Measurements from ENCODE around the gene PSG1.
"Not testable (repeated sequence)": the region's sequence is repeated elsewhere in the genome, so short reads cannot be mapped to it uniquely, and the experiment has no call there.

PSG1 gene

GRCh38 chr19:42882010-42882409 is 2.5 kb upstream of the PSG1 start:
- not testable (repeated sequence) for DNase-seq (ENCODE audit: extremely low read depth in 1 of 2, low read depth in 1 of 2)

DNA sequence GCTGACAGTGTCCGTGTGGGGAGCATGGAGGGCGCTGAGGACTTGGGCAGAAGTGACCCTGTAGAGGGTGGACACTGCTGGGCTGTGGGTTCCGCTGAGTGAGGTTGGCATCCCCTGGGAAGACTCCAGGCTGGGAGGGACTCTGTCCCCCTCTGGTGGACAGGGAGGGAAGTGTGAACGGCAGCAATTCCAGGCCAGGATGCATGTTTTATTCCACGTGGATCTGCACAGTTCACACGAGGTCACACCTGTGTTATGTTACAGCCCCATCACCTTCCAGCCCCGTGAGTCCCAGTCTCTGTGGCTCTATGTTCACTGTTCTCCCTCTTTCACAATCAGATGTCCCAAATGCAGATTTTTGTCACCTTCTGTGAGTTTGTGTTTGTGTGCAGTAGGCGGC is 1.8 kb upstream of the PSG1 start:
- not testable (repeated sequence) for DNase-seq (ENCODE audit: extremely low read depth in 1 of 2, low read depth in 1 of 2)

GRCh38 chr19:42880621-42881020 is 1.1 kb upstream of the PSG1 start:
- not testable (repeated sequence) for DNase-seq (ENCODE audit: extremely low read depth in 1 of 2, low read depth in 1 of 2)

DNA sequence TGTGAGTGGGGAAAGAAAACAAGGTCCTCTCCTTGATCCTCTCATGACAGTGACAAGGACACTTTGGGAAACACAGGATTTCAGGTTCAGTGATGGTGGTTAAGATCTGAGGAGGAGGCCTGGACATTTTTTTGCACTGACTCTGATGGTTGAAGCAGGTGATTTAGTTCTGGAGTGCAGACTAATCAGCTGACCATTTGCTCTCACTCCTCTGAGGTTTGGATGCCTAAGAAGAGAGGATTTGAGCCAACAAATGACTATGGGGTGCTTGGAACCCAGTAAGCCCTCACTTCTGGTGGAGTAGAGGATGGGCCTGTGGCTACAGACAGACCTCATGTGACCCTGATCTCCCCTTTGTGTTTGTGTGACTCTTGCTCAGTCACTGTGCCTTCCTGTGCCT is 2.9 kb downstream of the PSG1 start:
- not testable (repeated sequence) for DNase-seq (ENCODE audit: extremely low read depth in 1 of 2, low read depth in 1 of 2)

DNA sequence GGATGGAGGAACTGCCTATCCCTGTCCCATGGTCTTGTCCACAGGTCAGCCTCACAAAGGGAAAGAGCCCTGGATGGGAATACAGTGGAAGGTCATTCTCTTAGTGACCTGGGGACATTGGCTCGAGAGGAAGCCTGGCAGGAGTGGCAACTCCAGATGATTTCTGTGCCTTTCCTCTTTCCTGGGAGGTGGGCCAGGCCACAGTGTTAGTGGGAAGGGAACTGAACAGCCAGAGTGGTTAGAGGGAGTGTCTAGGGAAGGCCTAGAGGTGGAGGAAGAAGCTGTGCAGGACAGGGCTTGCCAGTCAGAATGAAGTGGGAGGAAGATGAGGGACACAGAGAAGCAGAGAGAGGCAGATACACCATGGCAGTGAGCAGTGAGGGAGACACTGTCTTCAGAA is 3.6 kb downstream of the PSG1 start:
- DNase-seq (ENCODE audit: extremely low read depth in 1 of 2, low read depth in 1 of 2), result not testable (repeated sequence)

GRCh38 chr19:42874901-42875813 is 4.4 kb downstream of the PSG1 start:
- DNase-seq (ENCODE audit: extremely low read depth in 1 of 2, low read depth in 1 of 2), result not testable (repeated sequence)

DNA sequence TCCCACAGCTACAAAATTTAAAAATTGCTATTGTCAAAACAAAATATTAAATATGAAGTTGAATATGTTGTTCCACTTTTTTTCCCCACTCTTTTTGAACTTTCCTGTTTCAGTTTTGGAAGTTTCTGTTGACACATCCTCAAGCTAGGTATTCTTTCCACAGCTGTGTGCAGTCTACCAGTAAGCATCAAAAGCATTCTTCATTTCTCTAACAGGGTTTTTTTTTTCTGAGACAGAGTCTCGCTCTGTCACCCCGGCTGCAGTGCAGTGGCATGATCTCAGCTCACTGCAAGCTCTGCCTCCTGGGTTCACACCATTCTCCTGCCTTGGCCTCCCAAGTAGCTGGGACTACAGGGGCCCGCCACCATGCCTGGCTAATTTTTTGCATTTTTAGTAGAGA is 5.4 kb downstream of the PSG1 start:
- not testable (repeated sequence) for DNase-seq (ENCODE audit: extremely low read depth in 1 of 2, low read depth in 1 of 2)

DNA sequence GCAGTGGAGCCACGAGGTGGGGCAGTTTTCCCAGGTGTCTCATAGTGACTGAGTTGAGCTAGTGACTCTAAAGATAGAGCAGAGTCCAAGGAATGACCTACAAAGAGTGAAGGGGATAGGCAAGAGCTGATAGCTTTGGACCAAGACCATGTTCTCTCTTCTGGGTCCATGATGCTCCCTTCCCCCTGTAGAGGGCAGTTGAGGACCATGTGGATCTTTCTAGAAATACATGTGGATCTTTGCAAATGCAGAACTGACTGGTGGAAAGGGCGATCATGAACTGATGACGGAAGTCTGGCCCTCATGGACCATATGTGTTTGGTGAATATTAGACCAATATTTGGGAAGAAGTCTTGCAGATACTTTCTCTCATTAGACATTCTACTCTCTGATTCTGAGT is 6.9 kb downstream of the PSG1 start:
- no peak for DNase-seq (ENCODE audit: extremely low read depth in 1 of 2, low read depth in 1 of 2)

- DNase-seq (ENCODE audit: extremely low read depth in 1 of 2, low read depth in 1 of 2), result no peak
Observed at GRCh38 chr19:42857544-42857867, 22.0 kb downstream of the PSG1 start.

DNA sequence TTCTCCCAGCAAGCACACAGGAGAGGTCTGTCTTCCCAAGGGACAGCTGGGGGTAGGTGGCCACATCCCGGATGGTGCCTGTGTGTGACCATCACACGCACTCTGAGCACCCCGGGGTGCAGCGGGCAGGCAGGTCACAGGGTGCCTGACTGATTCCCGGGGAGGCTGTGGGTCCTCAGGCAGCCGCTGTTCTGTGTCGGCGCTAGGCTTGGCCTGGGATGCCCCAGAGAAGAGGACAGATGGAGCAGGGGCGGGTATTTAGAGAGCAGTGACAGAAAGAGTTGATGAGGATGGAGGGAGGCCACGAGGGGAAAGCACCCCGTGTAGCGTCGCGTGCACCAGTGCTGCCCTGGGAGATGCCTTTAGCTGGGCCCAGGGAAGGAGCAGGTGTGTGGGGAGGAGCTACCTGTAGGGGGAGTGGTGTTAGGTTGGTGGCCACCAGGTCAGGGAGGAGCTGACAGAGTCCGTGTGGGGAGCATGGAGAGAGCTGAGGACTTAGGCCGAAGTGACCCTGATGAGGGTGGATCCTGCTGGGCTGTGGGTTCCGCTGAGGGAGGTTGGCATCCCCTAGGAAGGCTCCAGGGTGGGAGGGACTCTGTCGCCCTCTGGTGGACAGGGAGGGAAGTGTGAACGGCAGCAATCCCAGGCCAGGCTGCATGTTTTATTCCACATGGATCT is 22.5 kb downstream of the PSG1 start:
- not testable (repeated sequence) for DNase-seq (ENCODE audit: extremely low read depth in 1 of 2, low read depth in 1 of 2)

DNA sequence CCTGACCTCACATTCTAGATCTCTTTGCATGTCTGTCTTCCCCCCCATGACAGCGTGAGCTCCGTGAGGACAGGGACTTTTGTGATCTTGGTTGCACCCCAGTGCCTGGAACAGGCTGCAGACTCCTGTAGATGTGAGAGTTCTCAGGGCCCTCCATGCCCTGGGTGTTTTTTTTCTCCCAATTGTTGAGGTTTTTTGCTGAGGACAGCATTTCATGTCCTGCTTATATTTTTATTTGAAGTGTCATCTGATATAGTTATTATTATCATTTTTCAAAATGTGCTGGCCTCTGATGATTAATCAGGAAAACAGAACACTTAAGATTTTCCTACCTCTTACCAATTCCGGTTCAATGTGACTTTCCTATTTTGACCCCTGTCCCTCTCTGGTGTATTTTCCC is 24.8 kb downstream of the PSG1 start:
- not testable (repeated sequence) for DNase-seq (ENCODE audit: extremely low read depth in 1 of 2, low read depth in 1 of 2)

DNA sequence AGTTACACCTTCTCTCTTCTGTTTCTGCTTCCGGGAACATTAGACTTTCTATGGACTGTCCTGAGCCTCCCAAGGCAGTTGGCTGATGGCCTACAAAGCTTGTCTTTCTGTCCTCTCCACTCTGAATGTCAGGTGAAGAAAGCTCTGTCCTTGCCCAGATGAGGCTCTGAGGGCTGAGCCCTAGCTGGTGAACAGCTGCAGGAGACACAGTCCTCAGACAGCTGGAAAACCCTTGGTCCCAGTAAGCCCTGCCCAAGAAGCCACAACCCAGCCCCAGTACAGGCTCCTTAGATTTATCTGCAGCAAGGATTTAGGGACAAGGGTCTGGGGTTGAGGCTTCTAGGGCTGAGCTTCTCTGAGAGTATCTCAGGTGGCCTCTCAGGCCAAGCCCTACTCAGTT is 26.3 kb downstream of the PSG1 start:
- not testable (repeated sequence) for DNase-seq (ENCODE audit: extremely low read depth in 1 of 2, low read depth in 1 of 2)

GRCh38 chr19:42852821-42853220 is 26.7 kb downstream of the PSG1 start:
- not testable (repeated sequence) for DNase-seq (ENCODE audit: extremely low read depth in 1 of 2, low read depth in 1 of 2)

DNA sequence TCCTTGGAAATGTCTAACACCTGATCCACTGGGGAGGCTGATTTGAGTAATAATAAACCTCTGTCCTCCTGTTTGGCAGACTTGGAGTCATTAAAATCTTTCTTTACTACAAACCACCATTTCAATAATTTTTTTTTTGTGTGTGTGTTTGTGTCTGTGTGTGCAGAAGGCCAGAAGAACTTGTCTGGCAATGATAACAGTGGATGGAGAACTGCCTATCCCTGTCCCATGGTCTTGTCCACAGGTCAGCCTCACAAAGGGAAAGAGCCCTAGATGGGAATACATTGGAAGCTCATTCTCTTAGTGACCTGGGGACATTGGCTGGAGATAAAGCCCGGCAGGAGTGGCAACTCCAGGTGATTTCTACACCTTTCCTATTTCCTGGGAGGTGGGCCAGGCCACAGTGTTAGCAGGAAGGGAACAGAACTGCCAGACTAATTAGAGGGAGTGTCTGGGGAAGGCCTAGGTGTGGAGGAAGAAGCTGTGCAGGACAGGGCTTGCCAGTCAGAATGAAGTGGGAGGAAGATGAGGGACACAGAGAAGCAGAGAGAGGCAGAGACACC is 27.7 kb downstream of the PSG1 start:
- DNase-seq (ENCODE audit: extremely low read depth in 1 of 2, low read depth in 1 of 2), result not testable (repeated sequence)

GRCh38 chr19:42850981-42851717 is 28.4 kb downstream of the PSG1 start:
- DNase-seq (ENCODE audit: extremely low read depth in 1 of 2, low read depth in 1 of 2), result no peak

GRCh38 chr19:42846597-42846996 is 32.9 kb downstream of the PSG1 start:
- DNase-seq (ENCODE audit: extremely low read depth in 1 of 2, low read depth in 1 of 2), result no peak

- DNase-seq (ENCODE audit: extremely low read depth in 1 of 2, low read depth in 1 of 2), result not testable (repeated sequence)
Observed at GRCh38 chr19:42843631-42844030, 35.9 kb downstream of the PSG1 start.

DNA sequence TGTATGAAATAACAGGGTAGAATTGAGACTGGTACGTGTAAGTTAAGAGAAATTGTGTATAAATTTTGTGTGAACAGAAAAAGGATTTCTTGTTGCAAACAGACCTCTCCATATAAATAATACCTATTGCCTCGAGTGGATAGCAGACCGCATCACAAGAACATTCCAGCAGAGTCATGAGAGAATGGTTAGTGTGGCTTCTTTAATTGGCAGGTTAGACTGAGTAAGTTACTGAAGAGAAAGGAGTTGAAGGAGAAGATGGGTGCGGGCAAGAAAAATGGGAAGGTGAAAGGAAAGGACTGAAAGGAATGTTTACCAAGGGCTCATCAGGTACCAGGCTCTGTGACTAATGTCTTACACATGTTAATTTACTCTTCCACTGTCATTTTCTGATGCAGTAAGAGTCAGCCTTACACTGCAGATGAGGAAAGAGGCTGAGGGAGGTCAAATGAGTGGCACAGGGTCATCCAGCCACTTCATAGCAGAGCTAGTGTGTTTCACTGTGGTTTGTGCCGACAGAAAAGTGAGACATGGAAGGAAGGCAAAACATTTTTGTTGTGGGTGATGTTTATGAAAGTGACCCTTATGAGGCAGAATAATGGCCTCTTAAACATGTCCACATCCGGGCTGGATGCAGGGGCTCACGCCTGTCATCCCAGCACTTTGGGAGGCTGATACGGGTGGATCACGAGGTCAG is 46.6 kb downstream of the PSG1 start:
- not testable (repeated sequence) for DNase-seq (ENCODE audit: extremely low read depth in 1 of 2, low read depth in 1 of 2)

DNA sequence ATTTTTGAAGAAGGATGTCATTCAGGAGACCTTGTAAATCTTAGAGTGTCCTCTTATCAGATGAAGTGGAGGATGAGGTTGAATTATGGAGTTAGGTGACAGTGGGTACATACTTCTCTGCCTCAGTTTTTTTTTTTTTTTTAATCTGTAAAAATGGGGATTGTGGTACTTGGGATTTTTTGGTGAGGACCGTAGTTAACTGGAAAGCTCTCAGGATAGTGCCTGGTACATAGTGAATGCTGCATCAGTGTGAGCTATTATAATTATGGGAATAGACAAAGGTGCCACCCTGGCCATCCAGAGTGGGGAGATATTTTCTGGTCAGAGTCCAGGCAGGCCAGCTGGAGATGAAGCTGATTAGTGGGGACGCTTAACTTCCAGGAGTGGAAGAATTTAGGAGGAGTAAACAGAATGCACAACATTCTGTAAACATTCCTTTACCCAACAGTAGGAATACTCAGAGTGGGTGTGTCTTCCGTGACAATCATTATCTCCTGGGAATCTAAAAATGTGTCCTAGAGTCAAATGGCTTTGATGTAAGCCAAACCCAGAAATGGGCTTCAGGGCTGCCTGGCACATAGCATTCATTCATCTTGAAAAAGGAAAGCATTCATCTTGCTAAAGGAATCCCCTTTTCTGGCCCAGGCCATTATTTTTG is 47.4 kb downstream of the PSG1 start:
- not testable (repeated sequence) for DNase-seq (ENCODE audit: extremely low read depth in 1 of 2, low read depth in 1 of 2)

All from stimulated activated CD8-positive, alpha-beta memory T cell treated with anti-CD3 and anti-CD28 coated beads, Interleukin-7, amount 100 ng/mL, for 48 hours (primary cell).